GM21737 (cell line): ENCODE measurements around the gene CRADD.
"Not testable (repeated sequence)": the region's sequence is repeated elsewhere in the genome, so short reads cannot be mapped to it uniquely, and the experiment has no call there.

Experiments
- ATAC-seq: cut with Tn5 transposase; IDR thresholded peaks from one replicate; pipeline ENCODE4 v1.9.1; 2021; ENCODE audit warnings: mild to moderate bottlenecking, moderate library complexity; ENCODE audit not compliant: unreplicated experiment

Gene CRADD

GRCh38 chr12:93705237-93705636 lies 28.1 kb downstream of the CRADD start:
- ATAC-seq = no peak

- ATAC-seq = no peak
Measured at GRCh38 chr12:93706387-93706786, 29.2 kb downstream of the CRADD start.

- no peak for ATAC-seq
Measured at GRCh38 chr12:93706824-93707223, 29.6 kb downstream of the CRADD start.

GRCh38 chr12:93707836-93708235 lies 30.7 kb downstream of the CRADD start:
- no peak for ATAC-seq

GRCh38 chr12:93708952-93709351 lies 31.8 kb downstream of the CRADD start:
- ATAC-seq = no peak

GRCh38 chr12:93709386-93709785 lies 32.2 kb downstream of the CRADD start:
- no peak for ATAC-seq

- no peak for ATAC-seq
Measured at GRCh38 chr12:93710574-93710926, 33.4 kb downstream of the CRADD start.

GRCh38 chr12:93711502-93711901 lies 34.3 kb downstream of the CRADD start:
- not testable (repeated sequence) for ATAC-seq

GRCh38 chr12:93712200-93712599 lies 35.0 kb downstream of the CRADD start:
- ATAC-seq = no peak

- ATAC-seq = no peak
Measured at GRCh38 chr12:93713060-93713459, 35.9 kb downstream of the CRADD start.

- ATAC-seq = no peak
Measured at GRCh38 chr12:93713800-93714199, 36.6 kb downstream of the CRADD start.

GRCh38 chr12:93714382-93714781 lies 37.2 kb downstream of the CRADD start:
- no peak for ATAC-seq

GRCh38 chr12:93719710-93720109 lies 42.5 kb downstream of the CRADD start:
- no peak for ATAC-seq

GRCh38 chr12:93720559-93720958 lies 43.4 kb downstream of the CRADD start:
- no peak for ATAC-seq

- no peak for ATAC-seq
Measured at GRCh38 chr12:93722179-93722578, 45.0 kb downstream of the CRADD start.

- no peak for ATAC-seq
Measured at GRCh38 chr12:93722835-93723567, 45.8 kb downstream of the CRADD start.

GRCh38 chr12:93723568-93723930 lies 46.4 kb downstream of the CRADD start:
- no peak for ATAC-seq

GRCh38 chr12:93725531-93725930 lies 48.4 kb downstream of the CRADD start:
- no peak for ATAC-seq

- ATAC-seq = no peak
Measured at GRCh38 chr12:93727195-93727811, 50.1 kb downstream of the CRADD start.

GRCh38 chr12:93727911-93728310 lies 50.7 kb downstream of the CRADD start:
- no peak for ATAC-seq

- ATAC-seq = no peak
Measured at GRCh38 chr12:93729934-93730333, 52.8 kb downstream of the CRADD start.

- peak; percentile 52 for ATAC-seq
Measured at GRCh38 chr12:93733358-93733757, 56.2 kb downstream of the CRADD start.

- no peak for ATAC-seq
Measured at GRCh38 chr12:93733928-93734327, 56.8 kb downstream of the CRADD start.
